Embryonic facial prominence (tissue), 1 donor: ENCODE results near the gene PLCH1.
A peak's percentile ranks its signal among the peaks of the same experiment; 100 is the strongest.

ENCODE experiments used
- DNase-seq: peaks from one replicate; pipeline ENCODE4 v3.0.0-alpha.2; 2016; ENCODE audit errors: extremely low spot score

Gene PLCH1

GRCh38 chr3:155550391-155550790 lies 194.5 kb downstream of the PLCH1 start:
- no peak for DNase-seq

DNA sequence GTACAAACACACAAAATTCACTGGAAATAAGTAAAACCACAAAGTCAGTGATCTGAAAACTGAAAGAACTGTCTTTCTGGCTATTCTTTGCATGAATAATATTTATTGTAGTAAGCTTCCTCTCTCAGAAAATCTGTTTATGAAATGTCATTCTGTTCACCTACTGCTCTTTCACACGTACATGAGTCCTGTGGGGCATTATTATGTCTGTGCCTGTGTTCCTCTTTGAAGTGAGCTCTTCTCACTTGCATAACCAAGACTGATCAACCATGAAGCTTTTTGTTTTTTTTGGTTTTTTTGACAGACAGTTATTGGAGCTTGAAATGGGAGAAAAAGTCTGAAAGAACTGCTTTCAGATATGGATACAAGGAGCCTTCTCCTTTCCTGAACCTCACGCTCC lies 195.8 kb downstream of the PLCH1 start:
- DNase-seq: no peak

DNA sequence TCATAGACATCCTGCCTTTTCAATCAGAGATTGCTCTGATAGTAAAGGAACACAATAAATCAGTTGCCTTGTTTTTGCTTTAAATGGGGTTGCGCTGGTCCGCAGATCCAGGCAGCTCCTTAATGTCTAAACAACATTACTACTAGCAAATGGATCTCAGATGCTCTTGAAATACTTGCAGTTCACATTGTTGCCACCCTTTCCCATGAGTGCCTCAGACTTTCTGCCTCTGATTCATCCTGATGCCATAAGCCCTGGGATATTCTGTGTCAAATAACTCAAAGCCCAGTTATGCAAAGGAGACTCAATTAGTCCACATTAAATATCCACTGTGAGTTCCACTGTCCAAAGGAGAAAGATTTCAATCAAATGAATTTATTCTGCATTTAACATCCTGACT lies 196.7 kb downstream of the PLCH1 start:
- no peak for DNase-seq

DNA sequence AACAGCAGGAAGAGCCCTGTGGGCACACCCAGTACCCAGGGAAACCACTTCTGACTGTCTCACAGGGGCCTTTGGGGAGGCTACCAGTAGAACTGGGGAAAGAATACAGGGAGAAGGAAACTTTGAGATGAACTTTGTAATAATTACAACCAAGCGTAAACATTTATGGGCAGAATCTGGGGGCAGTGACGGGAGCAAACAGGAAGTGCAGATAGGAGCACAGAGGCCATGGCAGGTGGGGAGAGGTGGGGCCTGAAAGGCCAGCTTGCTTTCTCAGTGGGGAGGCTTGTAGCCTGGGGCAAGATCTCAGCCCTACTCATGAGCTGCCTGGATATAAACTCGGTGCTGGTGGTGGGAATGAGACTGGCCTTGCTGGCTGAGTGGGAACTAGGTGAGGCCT lies 209.8 kb downstream of the PLCH1 start:
- DNase-seq: no peak

- DNase-seq: no peak
These were observed 216.3 kb downstream of the PLCH1 start for GRCh38 chr3:155528579-155528978.

DNA sequence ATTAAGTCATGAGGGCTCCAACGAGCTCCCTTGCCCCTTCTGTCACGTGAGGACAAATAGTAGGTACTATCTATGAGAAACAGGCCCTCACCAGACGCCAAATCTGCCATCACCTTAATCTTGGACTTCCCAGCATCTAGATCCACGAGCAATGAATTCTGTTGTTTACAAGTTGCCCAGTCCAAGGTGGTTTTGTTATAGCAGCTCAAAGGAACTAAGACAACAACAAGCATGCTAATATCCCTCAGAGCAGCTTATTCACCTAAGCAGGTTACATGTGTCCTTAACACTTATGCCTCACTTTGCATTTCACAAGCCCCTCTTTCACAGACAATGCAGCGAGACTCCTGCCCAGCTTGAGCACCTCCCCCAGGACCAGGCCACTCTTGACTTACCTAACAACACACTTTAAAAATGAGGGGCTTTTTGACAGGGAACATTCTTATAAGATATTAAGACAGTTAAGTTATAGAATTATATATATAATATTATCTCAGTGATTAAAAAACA lies 219.5 kb downstream of the PLCH1 start:
- DNase-seq: no peak

- DNase-seq: no peak
These were observed 224.4 kb downstream of the PLCH1 start for GRCh38 chr3:155520463-155520862.

DNA sequence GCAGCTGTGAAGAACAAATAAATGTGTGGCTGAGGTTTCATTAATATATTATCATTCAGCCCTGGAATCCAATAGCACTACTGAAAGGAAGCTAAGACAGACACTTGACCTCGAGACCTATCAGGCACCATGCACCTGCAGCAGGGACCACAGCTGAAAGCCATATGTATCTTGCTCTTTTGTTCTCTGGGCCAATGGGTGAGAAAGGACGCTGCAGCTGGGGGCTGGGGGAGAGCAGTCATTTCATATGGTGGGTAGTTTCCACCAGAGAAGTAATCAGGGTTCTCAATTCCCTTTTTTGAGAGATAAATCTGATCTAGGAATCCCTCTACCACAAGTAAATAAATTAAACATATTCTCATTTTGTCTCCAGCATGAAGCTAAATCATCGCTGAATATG lies 225.8 kb downstream of the PLCH1 start:
- DNase-seq: no peak

GRCh38 chr3:155517903-155518302 lies 227.0 kb downstream of the PLCH1 start:
- DNase-seq: no peak

DNA sequence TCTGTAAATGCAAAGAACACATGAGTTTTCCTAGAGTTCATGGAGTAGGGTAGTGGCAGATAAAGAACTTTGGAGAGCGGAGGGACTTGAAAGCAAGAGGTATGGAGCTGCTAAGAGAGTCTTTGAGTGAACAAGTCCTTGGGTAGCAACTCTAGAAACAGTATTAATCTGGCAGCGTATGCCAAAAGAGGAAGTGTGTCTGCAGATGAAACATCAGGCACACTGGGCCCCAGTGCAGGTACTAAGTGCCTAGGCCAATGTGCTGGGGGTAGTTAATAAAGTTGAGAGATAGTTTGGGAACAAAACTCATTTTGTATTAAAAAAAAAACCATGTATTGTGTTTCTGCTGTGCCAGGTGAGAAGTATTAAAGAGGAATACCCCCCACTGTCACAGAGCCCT lies 228.4 kb downstream of the PLCH1 start:
- no peak for DNase-seq

GRCh38 chr3:155512867-155513261 lies 232.0 kb downstream of the PLCH1 start:
- no peak for DNase-seq

DNA sequence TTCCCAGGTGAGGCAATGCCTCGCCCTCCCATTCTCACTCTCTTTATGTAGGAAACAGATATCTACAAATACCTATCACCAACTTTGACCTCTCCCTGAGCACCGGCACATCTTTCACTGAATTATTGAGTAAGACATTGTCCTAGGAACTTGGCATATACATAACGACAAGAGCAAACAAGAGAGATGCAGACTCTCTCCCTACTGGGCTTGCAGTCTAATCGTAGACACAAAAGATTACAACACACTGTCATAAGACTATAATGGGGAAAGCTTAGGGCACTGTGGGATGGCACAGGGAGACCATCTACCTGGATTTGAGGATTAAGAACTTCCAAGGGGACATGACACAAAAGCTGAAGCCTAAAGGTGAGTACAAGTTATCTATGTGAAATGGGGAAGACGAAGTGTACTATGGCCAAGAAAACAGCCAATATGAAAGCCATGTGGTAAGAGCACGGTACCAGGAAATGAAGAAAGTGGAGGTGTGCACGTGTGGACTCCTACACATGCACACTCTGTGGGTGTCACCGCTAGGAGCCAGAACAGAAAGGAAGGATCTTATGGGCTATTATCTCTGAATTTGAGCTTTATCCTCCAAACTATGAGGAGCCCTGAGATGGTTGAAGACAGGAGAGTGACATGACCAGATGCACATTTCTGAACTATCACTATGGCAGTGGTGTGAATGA lies 232.6 kb downstream of the PLCH1 start:
- DNase-seq: no peak

DNA sequence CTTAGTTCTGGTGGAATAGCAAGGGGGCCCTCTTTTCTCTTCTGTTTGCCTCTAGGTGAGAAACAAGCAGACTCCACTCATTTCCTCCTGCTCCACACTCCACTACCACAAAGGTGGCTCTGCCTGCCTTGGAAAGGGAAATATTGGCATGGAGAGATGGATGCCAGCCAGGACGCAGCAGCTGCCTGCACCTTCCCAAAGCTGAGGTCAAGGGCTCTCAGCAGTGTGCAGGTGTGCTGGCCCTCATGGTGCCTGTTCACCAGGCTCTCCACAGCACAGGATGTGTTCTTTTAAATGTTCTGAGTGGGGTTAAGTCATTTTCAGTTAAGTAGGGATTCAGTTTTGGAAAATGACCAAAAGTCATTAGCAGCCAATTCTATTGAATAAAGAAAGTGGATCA lies 240.2 kb downstream of the PLCH1 start:
- no peak for DNase-seq

GRCh38 chr3:155502630-155503029 lies 242.2 kb downstream of the PLCH1 start:
- DNase-seq: no peak

DNA sequence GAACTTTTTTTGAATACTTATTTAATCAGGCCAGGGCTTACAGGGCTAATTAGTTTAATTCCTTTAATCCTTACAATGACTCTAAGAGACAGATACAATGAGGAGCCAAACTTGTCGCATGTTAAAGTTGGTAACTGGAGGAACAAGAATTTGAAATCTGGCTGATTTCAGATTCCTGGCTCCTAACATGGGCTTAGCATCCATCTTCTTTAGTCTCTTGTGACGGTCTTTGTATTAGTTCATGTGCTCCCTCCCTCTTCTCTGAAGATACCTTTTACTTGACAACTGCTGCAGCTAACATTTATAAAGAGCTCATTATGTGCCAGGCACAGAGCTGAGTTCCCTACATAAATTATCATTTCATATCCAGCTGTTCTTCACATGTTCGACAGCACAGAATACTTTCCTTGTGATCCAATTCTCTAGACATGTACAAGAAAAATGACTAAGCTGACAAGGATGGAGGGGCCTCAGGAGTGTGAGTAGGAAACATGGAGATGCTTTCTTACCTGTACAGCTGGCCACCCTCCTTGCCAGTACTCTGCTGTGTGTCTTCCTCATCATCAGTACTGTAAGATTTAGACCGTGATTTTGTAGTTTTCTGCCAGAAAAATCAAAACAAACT lies 244.6 kb downstream of the PLCH1 start:
- DNase-seq: no peak

- DNase-seq: no peak
These were observed 246.8 kb downstream of the PLCH1 start for GRCh38 chr3:155497930-155498647.

- DNase-seq: no peak
These were observed 248.7 kb downstream of the PLCH1 start for GRCh38 chr3:155496206-155496605.

DNA sequence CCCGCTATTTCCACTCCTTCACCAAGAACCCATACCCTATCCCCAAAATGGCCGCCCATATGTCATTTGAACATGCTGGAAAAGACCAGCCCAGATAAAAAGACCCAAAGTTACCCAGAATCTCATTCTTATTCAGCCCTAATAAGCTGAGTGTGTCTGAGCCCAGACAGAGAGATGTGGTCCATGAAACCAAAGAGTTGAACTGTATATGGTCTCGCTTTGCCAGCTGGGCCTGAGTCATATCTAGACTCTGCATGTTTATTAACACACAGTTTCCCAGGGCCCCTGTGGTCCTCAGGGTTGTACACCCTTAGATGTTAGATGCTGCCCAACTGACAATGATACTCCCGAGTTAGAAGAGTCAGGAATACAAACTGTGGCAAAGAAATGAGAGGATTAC lies 249.5 kb downstream of the PLCH1 start:
- DNase-seq: no peak

- no peak for DNase-seq
These were observed 250.5 kb downstream of the PLCH1 start for GRCh38 chr3:155494332-155494731.

- DNase-seq: no peak
These were observed 252.0 kb downstream of the PLCH1 start for GRCh38 chr3:155492841-155493240.

DNA sequence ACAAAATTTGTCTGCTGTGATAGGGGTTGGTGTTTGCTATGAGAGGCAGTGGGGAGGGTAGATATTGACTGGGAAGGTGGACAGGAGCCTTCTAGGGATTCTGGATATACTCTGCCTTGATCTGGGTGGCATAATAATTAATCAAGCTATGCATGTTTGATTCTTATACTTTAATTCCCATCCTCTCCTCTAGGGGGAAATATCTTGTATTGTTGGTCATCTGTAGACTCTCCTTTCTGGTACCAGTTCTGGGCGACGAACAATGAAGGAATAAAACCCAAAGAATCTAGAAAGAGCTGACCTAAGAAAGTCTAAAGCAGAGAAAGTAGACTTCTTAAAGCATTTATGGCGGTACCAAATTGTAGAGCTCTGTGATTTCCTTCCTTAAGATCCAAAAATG lies 253.2 kb downstream of the PLCH1 start:
- DNase-seq: no peak

DNA sequence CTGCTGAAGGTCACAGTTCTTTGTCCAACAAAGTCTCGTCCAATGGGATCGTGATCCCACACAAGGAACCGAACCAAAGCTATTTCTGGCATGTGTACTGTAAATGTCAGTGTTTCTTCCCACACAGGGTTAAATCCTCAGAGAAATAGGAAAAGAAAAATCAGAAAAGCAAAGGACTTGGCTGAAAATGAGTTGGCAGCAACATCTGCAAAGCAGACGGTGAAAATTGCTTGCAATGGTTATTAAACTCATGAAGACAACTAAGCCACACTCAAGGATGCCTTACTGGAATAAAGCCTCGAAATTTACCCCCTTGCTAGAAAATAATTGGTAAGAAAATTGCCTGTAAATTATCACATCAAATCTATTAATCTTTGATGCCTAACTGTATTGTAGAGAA lies 256.2 kb downstream of the PLCH1 start:
- DNase-seq: peak; percentile 14

- DNase-seq: no peak
These were observed 259.0 kb downstream of the PLCH1 start for GRCh38 chr3:155485897-155486296.
